Measurements from ENCODE around the gene USP19.

USP19 gene

DNA sequence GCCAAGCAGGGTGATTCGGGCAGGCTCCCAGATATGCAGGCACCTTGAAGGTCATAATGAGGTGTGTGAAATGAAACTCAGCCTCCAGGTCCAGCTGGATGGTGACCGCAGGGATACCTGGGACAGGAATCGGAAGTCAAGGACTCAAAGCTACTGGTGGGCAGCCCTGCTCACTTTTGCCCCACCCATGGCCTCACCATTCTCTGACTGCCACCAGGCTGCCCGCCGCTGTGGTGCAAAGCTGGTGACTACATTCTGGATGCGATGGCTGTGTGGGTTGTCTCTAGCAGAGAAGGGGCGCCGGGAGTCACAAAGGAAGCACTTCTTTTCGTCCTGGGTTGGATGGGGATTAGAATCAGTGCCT is 11.4 kb upstream of the USP19 start:
- Histone ChIP-seq H3K27ac (no peak overlapping the region), H3K36me3 (no peaks in the 10 kb centered on the region)
- TF ChIP-seq, protein P1, sequence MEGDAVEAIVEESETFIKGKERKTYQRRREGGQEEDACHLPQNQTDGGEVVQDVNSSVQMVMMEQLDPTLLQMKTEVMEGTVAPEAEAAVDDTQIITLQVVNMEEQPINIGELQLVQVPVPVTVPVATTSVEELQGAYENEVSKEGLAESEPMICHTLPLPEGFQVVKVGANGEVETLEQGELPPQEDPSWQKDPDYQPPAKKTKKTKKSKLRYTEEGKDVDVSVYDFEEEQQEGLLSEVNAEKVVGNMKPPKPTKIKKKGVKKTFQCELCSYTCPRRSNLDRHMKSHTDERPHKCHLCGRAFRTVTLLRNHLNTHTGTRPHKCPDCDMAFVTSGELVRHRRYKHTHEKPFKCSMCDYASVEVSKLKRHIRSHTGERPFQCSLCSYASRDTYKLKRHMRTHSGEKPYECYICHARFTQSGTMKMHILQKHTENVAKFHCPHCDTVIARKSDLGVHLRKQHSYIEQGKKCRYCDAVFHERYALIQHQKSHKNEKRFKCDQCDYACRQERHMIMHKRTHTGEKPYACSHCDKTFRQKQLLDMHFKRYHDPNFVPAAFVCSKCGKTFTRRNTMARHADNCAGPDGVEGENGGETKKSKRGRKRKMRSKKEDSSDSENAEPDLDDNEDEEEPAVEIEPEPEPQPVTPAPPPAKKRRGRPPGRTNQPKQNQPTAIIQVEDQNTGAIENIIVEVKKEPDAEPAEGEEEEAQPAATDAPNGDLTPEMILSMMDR (IDR thresholded peaks at IDR 0.05): no peak

DNA sequence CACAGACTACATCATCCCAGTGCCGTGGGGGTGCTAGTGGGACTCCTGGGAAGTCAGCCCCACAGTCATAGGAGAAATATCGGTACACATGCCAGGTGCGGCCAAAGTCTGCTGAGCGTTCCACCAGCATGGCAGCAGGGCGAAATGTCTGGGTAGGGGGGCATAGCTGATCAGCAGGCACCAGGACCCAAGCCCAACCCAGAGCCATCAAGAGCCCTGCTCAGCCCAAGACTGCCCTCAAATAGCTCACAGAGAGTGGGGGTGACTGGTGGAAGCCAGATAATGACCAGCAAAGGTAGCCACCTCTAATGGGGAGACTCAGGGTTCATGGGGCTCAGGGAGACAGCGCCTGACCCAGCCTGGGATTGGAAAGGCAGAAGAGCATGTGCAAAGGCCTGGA is 11.0 kb upstream of the USP19 start:
- peaks cover 10 to 14% of the 10 kb centered on the region in 2 experiments for H3K4me1 ChIP-seq (ENCODE audit: control insufficient read depth in 1 of 2, insufficient read depth in 1 of 2, low read depth in 1 of 2, low read length in 1 of 2)
- no peak overlapping the region for H3K27ac ChIP-seq
- peaks cover 17% of the 10 kb centered on the region for H3K27me3 ChIP-seq
- TF ChIP-seq, protein P1 (IDR thresholded peaks at IDR 0.05): no peak
- no peak overlapping the region for H3K4me3 ChIP-seq (ENCODE audit: low read depth in 1 of 2, low read length in 1 of 2)
- no peaks in the 10 kb centered on the region for H3K9me3 ChIP-seq
- H3K36me3 ChIP-seq: no peaks in the 10 kb centered on the region

More for the DNA sequence above, 11.4 kb upstream of the USP19 start:
- Histone ChIP-seq H3K4me3 (ENCODE audit: low read depth in 1 of 2, low read length in 1 of 2) (no peak overlapping the region), H3K27me3 (peaks cover 17% of the 10 kb centered on the region), H3K9me3 (no peaks in the 10 kb centered on the region), H3K4me1 (ENCODE audit: control insufficient read depth in 1 of 2, insufficient read depth in 1 of 2, low read depth in 1 of 2, low read length in 1 of 2) (peaks cover 10 to 14% of the 10 kb centered on the region in 2 experiments)

DNA sequence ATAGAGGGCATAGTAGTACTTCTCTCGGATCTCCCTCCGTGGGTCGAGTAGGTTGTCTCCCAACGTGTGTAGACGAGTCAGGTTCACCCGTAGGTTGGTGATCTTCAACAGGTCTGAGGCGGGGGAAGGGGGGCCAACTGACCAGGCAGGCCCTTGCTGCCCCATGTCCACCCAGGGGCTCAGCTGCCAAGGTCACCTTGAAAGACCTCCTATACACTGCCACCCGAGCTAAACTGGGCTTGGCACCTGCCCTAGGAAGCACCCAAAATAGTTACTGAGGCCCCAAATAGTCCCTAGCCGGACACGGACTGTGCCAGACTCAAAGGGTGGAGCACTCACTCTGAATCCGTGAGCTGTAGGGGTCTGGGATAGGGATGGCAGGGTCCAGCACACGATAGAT is 10.4 kb upstream of the USP19 start:
- no peak overlapping the region for H3K4me3 ChIP-seq (ENCODE audit: low read depth in 1 of 2, low read length in 1 of 2)
- peaks cover 17% of the 10 kb centered on the region for H3K27me3 ChIP-seq
- TF ChIP-seq, protein P1 (IDR thresholded peaks at IDR 0.05): no peak
- H3K27ac ChIP-seq: no peak overlapping the region
- H3K4me1 ChIP-seq (ENCODE audit: control insufficient read depth in 1 of 2, insufficient read depth in 1 of 2, low read depth in 1 of 2, low read length in 1 of 2): peaks cover 10 to 14% of the 10 kb centered on the region in 2 experiments
- H3K36me3 ChIP-seq: no peaks in the 10 kb centered on the region
- H3K9me3 ChIP-seq: no peaks in the 10 kb centered on the region

DNA sequence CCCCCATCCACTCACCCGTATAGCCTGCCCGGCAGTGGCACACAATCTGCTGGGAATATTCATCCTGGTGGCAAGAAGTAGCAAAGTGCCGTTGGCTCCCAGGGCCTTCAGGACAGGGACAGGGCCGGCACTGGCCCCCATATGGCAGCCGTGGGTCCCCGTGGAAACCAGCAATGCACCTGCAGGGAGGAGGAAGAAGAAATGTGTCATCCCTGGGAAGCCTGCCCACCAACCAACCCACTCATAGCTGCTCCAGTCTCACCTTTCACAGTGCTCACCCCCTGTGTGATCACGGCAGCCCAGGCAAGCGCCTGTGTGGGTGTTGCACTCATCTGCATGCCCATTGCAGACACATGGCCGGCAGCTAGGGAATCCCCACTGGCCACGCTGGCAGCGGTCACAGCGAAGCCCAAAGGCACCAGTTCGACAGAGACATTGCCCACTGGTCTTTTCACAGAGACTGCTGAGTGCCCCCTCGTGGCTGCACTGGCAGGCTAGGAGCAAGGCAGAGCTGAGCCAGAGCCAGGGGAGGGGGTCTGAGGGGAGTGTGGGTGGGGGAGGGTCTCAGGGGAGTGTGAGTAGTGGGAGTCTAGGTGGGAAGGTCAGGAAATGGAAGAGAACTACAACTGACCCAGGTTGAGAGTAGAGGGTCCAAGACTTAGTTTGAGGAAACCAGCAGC is 4.5 kb upstream of the USP19 start:
- H3K4me1 ChIP-seq (ENCODE audit: control insufficient read depth in 1 of 2, insufficient read depth in 1 of 2, low read depth in 1 of 2, low read length in 1 of 2): peaks cover 2 to 12% of the 10 kb centered on the region in 2 experiments
- H3K27ac ChIP-seq: no peak overlapping the region
- no peaks in the 10 kb centered on the region for H3K9me3 ChIP-seq
- no peaks in the 10 kb centered on the region for H3K36me3 ChIP-seq
- TF ChIP-seq, protein P1 (IDR thresholded peaks at IDR 0.05): no peak
- H3K4me3 ChIP-seq (ENCODE audit: low read depth in 1 of 2, low read length in 1 of 2): no peak overlapping the region
- no peaks in the 10 kb centered on the region for H3K27me3 ChIP-seq

DNA sequence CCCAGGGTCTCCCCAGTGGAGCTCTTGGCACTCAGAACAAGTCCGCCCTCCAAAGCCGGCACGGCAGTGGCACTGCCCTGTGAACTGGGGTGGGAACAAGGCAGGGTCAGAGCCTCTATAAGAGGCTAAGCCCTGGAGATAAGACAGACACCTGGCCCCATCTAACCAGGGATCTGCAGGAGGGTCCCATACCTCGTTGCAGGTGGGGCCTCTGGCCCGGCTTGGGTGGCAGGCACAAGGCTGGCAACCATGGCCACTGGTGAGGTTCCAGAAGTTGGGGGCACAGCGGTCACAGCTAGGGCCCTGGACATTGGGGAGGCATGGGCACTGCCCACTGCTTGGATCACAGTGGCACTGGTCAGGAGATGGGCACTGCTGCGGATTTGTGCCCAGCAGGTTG is 3.6 kb upstream of the USP19 start:
- Histone ChIP-seq H3K4me1 (ENCODE audit: control insufficient read depth in 1 of 2, insufficient read depth in 1 of 2, low read depth in 1 of 2, low read length in 1 of 2) (peaks cover 11 to 22% of the 10 kb centered on the region in 2 experiments), H3K36me3 (no peaks in the 10 kb centered on the region), H3K9me3 (no peaks in the 10 kb centered on the region), H3K27me3 (no peaks in the 10 kb centered on the region), H3K4me3 (ENCODE audit: low read depth in 1 of 2, low read length in 1 of 2) (no peak overlapping the region), H3K27ac (no peak overlapping the region)
- TF ChIP-seq, protein P1 (IDR thresholded peaks at IDR 0.05): no peak
